HepG2 (cell line): ENCODE data around the gene KLHL30. TPM values are rescaled to one million over a fixed set of nuclear protein-coding genes. Genes with fewer than 3 reads are reported as not detected.

Source experiments
- JUN ChIP-seq: sonication (generic); formaldehyde crosslinking; IDR thresholded peaks from 2 replicates; pipeline ENCODE4 v1.4.0; 2020; ENCODE audit warnings: mild to moderate bottlenecking, missing genetic modification reagents
- MIER2 ChIP-seq: IDR thresholded peaks from 2 replicates; pipeline ENCODE4 v1.6.1; 2016; ENCODE audit warnings: missing biosample characterization, missing genetic modification reagents
- NFKB2 ChIP-seq: sonication (generic); formaldehyde crosslinking; IDR thresholded peaks from 2 replicates; pipeline ENCODE4 v1.4.0; 2020; ENCODE audit warnings: missing genetic modification reagents, borderline replicate concordance
- RFXAP ChIP-seq: sonication (generic); formaldehyde crosslinking; IDR thresholded peaks from 2 replicates; pipeline ENCODE4 v1.4.0; 2020; ENCODE audit warnings: missing genetic modification reagents, borderline replicate concordance
- THAP11 ChIP-seq: IDR thresholded peaks from 2 replicates; pipeline ENCODE4 v1.6.1; 2016; ENCODE audit warnings: missing biosample characterization, missing genetic modification reagents
- YEATS4 ChIP-seq: sonication (generic); formaldehyde crosslinking; IDR thresholded peaks from 2 replicates; pipeline ENCODE4 v1.4.0; 2020; ENCODE audit warnings: missing genetic modification reagents, borderline replicate concordance
- ZNF225 ChIP-seq: sonication (generic); formaldehyde crosslinking; IDR thresholded peaks from 2 replicates; pipeline ENCODE4 v1.4.0; 2020; ENCODE audit warnings: mild to moderate bottlenecking, missing genetic modification reagents
- ZNF263 ChIP-seq: sonication (generic); formaldehyde crosslinking; IDR thresholded peaks from 2 replicates; pipeline ENCODE4 v1.4.0; 2020; ENCODE audit warnings: missing genetic modification reagents
- ZNF572 ChIP-seq: sonication (generic); formaldehyde crosslinking; IDR thresholded peaks from 2 replicates; pipeline ENCODE4 v1.5.1; 2020; ENCODE audit warnings: mild to moderate bottlenecking, missing genetic modification reagents
- ZNF777 ChIP-seq: sonication (generic); formaldehyde crosslinking; IDR thresholded peaks from 2 replicates; pipeline ENCODE4 v1.4.0; 2020; ENCODE audit warnings: missing genetic modification reagents
- polyA plus RNA-seq, 8 experiments: library from polyadenylated mRNA; depleted of rRNA in 3 of 8; stranded (reverse) in 7 of 8; unstranded in 1 of 8; fragments of >200 nt; fragmentation: Illumina TruSeq in 4 of 8; extraction: Trizol in 4 of 8; gene quantifications; 2 replicates each; pipeline versions ENCODE4 v1.2.1 to v1.2.3, GENCODE V29; 2011 to 2016; ENCODE audit warnings: low read depth in 4 of 8, missing spikeins in 1 of 8, mixed read lengths in 1 of 8; ENCODE audit not compliant: insufficient read depth in 1 of 8
- total RNA-seq, 5 experiments: library from RNA; depleted of rRNA; stranded (reverse); fragments of >200 nt; fragmentation: Illumina TruSeq; extraction: Trizol; gene quantifications; 2 replicates each; pipeline ENCODE4 v1.2.3, GENCODE V29; 2016; ENCODE audit warnings: low read depth in 1 of 5
- TF ChIP-seq, protein P1 (sequence below): sonication (generic); formaldehyde crosslinking; IDR thresholded peaks from 2 replicates; pipeline ENCODE4 v1.5.0; 2020; ENCODE audit warnings: missing genetic modification reagents, mild to moderate bottlenecking, borderline replicate concordance
- TF ChIP-seq, protein P2 (sequence below): sonication (generic); formaldehyde crosslinking; IDR thresholded peaks from 2 replicates; pipeline ENCODE4 v1.4.0; 2020; ENCODE audit warnings: missing genetic modification reagents
- TF ChIP-seq, protein P3 (sequence below): sonication (generic); formaldehyde crosslinking; IDR thresholded peaks from 2 replicates; pipeline ENCODE4 v1.8.1; 2023; ENCODE audit warnings: mild to moderate bottlenecking, missing genetic modification reagents
- TF ChIP-seq, protein P4 (sequence below): sonication (generic); formaldehyde crosslinking; IDR thresholded peaks from 2 replicates; pipeline ENCODE4 v1.4.0; 2020; ENCODE audit warnings: missing genetic modification reagents
- TF ChIP-seq, protein P5 (sequence below): sonication (generic); formaldehyde crosslinking; IDR thresholded peaks from 2 replicates; pipeline ENCODE4 v1.4.0; 2020; ENCODE audit warnings: missing genetic modification reagents, borderline replicate concordance

KLHL30 gene
- total and polyA plus RNA-seq, 2 of the 13 experiments (the other 11 are each of a cell fraction or from before 2014, with no cell fraction given) = 0.05 TPM; not detected in 1

DNA sequence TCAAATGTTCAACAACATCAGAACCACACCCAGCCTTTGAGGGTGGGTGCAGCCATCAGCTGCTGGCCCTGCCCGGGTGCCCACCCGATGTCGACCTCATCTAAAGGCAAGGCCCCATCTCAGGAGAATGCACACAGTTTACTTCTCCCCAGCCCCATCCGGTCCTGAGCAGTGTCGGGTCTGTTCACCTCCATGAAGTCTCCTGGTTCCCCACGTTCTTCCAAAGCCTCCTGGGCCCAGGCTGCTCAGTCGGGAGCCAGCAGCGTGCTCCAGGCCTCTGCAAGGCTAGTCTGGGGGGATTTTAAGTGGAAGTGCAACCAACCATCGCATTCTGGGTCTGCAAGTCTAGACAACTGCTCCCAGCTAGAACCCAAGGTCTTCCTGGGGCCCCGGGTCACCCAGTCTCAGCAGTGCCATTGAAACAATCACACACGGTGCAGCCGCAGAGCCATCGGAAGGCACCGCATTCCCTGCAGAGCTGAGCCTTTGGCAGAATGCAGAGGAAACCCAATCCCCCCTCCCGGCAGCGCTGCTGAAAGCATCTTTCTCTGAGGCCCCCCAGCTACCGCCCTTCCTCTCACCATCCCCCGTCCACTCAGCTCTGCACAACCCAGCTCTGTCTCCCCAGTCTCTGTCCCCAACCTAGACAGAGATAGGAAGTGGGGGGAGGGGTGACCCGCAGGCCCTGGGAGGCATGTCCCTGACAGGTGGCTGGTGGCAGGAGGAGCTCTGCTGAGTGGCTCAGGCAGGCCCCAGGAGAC is 29.9 kb upstream of the KLHL30 start (continued):
- TF ChIP-seq, protein P1, sequence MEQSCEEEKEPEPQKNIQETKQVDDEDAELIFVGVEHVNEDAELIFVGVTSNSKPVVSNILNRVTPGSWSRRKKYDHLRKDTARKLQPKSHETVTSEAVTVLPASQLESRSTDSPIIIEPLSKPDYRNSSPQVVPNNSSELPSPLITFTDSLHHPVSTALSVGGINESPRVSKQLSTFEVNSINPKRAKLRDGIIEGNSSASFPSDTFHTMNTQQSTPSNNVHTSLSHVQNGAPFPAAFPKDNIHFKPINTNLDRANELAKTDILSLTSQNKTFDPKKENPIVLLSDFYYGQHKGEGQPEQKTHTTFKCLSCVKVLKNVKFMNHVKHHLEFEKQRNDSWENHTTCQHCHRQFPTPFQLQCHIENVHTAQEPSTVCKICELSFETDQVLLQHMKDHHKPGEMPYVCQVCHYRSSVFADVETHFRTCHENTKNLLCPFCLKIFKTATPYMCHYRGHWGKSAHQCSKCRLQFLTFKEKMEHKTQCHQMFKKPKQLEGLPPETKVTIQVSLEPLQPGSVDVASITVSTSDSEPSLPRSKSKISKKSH (CRISPR knock-in tag) = peak; percentile 33; the same call in 1 of the 2 replicates
- TF ChIP-seq ZNF777 (CRISPR knock-in tag) = peak; percentile 77
- TF ChIP-seq RFXAP (CRISPR knock-in tag) = 0 out of 2 replicates have a peak, but pooled peaks have one; percentile 43
- TF ChIP-seq, protein P2, sequence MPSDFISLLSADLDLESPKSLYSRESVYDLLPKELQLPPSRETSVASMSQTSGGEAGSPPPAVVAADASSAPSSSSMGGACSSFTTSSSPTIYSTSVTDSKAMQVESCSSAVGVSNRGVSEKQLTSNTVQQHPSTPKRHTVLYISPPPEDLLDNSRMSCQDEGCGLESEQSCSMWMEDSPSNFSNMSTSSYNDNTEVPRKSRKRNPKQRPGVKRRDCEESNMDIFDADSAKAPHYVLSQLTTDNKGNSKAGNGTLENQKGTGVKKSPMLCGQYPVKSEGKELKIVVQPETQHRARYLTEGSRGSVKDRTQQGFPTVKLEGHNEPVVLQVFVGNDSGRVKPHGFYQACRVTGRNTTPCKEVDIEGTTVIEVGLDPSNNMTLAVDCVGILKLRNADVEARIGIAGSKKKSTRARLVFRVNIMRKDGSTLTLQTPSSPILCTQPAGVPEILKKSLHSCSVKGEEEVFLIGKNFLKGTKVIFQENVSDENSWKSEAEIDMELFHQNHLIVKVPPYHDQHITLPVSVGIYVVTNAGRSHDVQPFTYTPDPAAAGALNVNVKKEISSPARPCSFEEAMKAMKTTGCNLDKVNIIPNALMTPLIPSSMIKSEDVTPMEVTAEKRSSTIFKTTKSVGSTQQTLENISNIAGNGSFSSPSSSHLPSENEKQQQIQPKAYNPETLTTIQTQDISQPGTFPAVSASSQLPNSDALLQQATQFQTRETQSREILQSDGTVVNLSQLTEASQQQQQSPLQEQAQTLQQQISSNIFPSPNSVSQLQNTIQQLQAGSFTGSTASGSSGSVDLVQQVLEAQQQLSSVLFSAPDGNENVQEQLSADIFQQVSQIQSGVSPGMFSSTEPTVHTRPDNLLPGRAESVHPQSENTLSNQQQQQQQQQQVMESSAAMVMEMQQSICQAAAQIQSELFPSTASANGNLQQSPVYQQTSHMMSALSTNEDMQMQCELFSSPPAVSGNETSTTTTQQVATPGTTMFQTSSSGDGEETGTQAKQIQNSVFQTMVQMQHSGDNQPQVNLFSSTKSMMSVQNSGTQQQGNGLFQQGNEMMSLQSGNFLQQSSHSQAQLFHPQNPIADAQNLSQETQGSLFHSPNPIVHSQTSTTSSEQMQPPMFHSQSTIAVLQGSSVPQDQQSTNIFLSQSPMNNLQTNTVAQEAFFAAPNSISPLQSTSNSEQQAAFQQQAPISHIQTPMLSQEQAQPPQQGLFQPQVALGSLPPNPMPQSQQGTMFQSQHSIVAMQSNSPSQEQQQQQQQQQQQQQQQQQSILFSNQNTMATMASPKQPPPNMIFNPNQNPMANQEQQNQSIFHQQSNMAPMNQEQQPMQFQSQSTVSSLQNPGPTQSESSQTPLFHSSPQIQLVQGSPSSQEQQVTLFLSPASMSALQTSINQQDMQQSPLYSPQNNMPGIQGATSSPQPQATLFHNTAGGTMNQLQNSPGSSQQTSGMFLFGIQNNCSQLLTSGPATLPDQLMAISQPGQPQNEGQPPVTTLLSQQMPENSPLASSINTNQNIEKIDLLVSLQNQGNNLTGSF (CRISPR knock-in tag) = 0 out of 2 replicates have a peak, but pooled peaks have one; percentile 59
- TF ChIP-seq ZNF572 (CRISPR knock-in tag) = 0 out of 2 replicates have a peak, but pooled peaks have one; percentile 33
- TF ChIP-seq MIER2 (CRISPR knock-in tag) = no peak
- TF ChIP-seq, protein P3, sequence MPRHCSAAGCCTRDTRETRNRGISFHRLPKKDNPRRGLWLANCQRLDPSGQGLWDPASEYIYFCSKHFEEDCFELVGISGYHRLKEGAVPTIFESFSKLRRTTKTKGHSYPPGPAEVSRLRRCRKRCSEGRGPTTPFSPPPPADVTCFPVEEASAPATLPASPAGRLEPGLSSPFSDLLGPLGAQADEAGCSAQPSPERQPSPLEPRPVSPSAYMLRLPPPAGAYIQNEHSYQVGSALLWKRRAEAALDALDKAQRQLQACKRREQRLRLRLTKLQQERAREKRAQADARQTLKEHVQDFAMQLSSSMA (CRISPR knock-in tag) = 0 out of 2 replicates have a peak, but pooled peaks have one; percentile 43
- TF ChIP-seq, protein P4, sequence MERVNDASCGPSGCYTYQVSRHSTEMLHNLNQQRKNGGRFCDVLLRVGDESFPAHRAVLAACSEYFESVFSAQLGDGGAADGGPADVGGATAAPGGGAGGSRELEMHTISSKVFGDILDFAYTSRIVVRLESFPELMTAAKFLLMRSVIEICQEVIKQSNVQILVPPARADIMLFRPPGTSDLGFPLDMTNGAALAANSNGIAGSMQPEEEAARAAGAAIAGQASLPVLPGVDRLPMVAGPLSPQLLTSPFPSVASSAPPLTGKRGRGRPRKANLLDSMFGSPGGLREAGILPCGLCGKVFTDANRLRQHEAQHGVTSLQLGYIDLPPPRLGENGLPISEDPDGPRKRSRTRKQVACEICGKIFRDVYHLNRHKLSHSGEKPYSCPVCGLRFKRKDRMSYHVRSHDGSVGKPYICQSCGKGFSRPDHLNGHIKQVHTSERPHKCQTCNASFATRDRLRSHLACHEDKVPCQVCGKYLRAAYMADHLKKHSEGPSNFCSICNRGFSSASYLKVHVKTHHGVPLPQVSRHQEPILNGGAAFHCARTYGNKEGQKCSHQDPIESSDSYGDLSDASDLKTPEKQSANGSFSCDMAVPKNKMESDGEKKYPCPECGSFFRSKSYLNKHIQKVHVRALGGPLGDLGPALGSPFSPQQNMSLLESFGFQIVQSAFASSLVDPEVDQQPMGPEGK (CRISPR knock-in tag) = peak; percentile 37; the same call in 1 of the 2 replicates
- TF ChIP-seq, protein P5, sequence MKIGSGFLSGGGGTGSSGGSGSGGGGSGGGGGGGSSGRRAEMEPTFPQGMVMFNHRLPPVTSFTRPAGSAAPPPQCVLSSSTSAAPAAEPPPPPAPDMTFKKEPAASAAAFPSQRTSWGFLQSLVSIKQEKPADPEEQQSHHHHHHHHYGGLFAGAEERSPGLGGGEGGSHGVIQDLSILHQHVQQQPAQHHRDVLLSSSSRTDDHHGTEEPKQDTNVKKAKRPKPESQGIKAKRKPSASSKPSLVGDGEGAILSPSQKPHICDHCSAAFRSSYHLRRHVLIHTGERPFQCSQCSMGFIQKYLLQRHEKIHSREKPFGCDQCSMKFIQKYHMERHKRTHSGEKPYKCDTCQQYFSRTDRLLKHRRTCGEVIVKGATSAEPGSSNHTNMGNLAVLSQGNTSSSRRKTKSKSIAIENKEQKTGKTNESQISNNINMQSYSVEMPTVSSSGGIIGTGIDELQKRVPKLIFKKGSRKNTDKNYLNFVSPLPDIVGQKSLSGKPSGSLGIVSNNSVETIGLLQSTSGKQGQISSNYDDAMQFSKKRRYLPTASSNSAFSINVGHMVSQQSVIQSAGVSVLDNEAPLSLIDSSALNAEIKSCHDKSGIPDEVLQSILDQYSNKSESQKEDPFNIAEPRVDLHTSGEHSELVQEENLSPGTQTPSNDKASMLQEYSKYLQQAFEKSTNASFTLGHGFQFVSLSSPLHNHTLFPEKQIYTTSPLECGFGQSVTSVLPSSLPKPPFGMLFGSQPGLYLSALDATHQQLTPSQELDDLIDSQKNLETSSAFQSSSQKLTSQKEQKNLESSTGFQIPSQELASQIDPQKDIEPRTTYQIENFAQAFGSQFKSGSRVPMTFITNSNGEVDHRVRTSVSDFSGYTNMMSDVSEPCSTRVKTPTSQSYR (CRISPR knock-in tag) = peak; percentile 97
- peak; percentile 44; the same call in 1 of the 2 replicates for TF ChIP-seq ZNF263 (CRISPR knock-in tag)
- peak; percentile 46; the same call in 1 of the 2 replicates for TF ChIP-seq YEATS4 (CRISPR knock-in tag)
- peak; percentile 22; the same call in 1 of the 2 replicates for TF ChIP-seq THAP11 (CRISPR knock-in tag)
- TF ChIP-seq ZNF225 (CRISPR knock-in tag) = peak; percentile 58; the same call in 1 of the 2 replicates
- TF ChIP-seq NFKB2 (CRISPR knock-in tag) = peak; percentile 67; the same call in 1 of the 2 replicates
- no peak for TF ChIP-seq JUN (CRISPR knock-in tag)
